K562 (cell line): Measurements from ENCODE around the gene SMYD1. TPM values are rescaled to one million over a fixed set of nuclear protein-coding genes. Genes with fewer than 3 reads are reported as not detected.

Source experiments
- CXXC5 ChIP-seq: fragments of 250-450 bp; sonication (Bioruptor Pico); IDR thresholded peaks from 2 replicates; pipeline ENCODE4 v1.8.0; 2022; ENCODE audit warnings: inconsistent platforms, mild to moderate bottlenecking, moderate library complexity
- ESRRA ChIP-seq: fragments of 450-650 bp; IDR thresholded peaks from 2 replicates; pipeline ENCODE4 v1.6.1; 2014; ENCODE audit warnings: low read depth, mild to moderate bottlenecking, moderate library complexity, borderline replicate concordance
- POLR3G ChIP-seq: IDR thresholded peaks from 2 replicates; pipeline ENCODE4 v1.6.1; 2011; ENCODE audit not compliant: insufficient read length, insufficient replicate concordance; ENCODE audit errors: extremely low read depth
- SMARCC2 ChIP-seq: fragments of 450-650 bp; IDR thresholded peaks from 2 replicates; pipeline ENCODE4 v1.6.1; 2017; ENCODE audit warnings: antibody characterized with exemption, moderate library complexity, mild to moderate bottlenecking, low read depth
- microRNA-seq: library from miRNA; unstranded; fragments of <30 nt; microRNA quantifications from one replicate; pipeline ENCODE4, GENCODE V29; 2018; ENCODE audit warnings: borderline microRNAs expressed
- polyA plus RNA-seq, 8 experiments: library from polyadenylated mRNA; depleted of rRNA in 4 of 8; stranded (reverse) in 5 of 8; unstranded in 3 of 8; fragments of >200 nt; fragmentation: Nextera tagmentation in 2 of 8; fragmentation: Illumina TruSeq in 1 of 8; extraction: Ambion mirVana in 2 of 8; extraction: Trizol in 1 of 8; gene quantifications; 2 replicates each; pipeline versions ENCODE4 v1.2.1 to v1.2.3, GENCODE V29; 2011 to 2014; ENCODE audit warnings: inconsistent platforms in 1 of 8, missing spikeins in 1 of 8
- small RNA-seq: library from RNA; depleted of rRNA; stranded (forward); fragments of <200 nt; gene quantifications from one replicate; pipeline ENCODE3, GENCODE V24; 2014
- total RNA-seq, 7 experiments: library from RNA; depleted of rRNA in 6 of 7; stranded (reverse); fragments of >200 nt in 6 of 7; fragmentation: Illumina TruSeq in 2 of 7; extraction: Trizol in 2 of 7; gene quantifications; 2 replicates each; pipeline versions ENCODE4 v1.2.1 to v1.2.3, GENCODE V29; 2011 to 2021; ENCODE audit warnings: low replicate concordance in 1 of 7
- TF ChIP-seq, protein P1 (sequence below): fragments of 450-650 bp; IDR thresholded peaks from 2 replicates; pipeline ENCODE4 v1.7.1; 2018; ENCODE audit warnings: mild to moderate bottlenecking, low read depth; ENCODE audit not compliant: partially characterized antibody

SMYD1 gene
- total and polyA plus RNA-seq, 9 of the 15 experiments (the other 6 are each of a cell fraction or from before 2014, with no cell fraction given): not detected

DNA sequence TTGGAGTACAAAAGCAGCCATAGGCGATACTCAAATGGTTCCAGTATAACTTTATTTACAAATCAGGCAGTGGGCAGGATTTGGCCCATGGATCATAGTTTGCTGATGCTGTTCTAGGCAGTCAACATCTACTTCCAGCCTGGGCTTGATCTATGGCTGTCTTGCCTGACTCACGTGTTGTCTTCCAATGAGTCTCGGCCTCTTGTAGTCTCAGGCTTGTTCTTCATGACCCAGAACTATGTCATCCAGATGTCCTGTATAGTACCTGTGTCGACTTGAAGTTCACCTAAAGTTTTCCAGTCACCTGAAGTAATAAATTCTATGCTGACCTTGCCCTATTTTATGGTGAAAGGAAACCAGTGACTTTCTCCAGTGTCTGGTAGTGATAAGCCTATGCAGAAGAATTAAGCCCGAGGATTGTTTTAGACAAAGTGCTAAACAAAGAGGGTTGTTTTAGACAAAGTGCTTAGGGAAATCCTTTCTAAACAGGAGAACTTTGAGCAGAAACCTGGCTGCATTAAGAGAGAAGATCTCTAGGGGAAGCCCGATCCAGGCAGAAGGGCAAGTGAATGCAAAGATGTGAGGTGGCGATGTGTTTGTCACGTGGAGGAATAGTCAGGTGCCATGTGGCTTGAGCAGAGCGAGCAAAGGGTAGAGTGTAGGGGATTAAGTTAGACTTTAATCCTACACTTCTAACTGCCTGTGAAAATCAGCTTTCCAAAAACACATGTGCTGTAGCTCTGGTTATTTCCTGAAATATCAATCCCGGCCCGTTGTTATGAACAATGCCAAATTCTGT lies 94.0 kb downstream of the SMYD1 start (continued):
- TF ChIP-seq, protein P1, sequence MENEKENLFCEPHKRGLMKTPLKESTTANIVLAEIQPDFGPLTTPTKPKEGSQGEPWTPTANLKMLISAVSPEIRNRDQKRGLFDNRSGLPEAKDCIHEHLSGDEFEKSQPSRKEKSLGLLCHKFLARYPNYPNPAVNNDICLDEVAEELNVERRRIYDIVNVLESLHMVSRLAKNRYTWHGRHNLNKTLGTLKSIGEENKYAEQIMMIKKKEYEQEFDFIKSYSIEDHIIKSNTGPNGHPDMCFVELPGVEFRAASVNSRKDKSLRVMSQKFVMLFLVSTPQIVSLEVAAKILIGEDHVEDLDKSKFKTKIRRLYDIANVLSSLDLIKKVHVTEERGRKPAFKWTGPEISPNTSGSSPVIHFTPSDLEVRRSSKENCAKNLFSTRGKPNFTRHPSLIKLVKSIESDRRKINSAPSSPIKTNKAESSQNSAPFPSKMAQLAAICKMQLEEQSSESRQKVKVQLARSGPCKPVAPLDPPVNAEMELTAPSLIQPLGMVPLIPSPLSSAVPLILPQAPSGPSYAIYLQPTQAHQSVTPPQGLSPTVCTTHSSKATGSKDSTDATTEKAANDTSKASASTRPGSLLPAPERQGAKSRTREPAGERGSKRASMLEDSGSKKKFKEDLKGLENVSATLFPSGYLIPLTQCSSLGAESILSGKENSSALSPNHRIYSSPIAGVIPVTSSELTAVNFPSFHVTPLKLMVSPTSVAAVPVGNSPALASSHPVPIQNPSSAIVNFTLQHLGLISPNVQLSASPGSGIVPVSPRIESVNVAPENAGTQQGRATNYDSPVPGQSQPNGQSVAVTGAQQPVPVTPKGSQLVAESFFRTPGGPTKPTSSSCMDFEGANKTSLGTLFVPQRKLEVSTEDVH: no peak
- TF ChIP-seq ESRRA (no peak), POLR3G (no peak), SMARCC2 (no peak), CXXC5 (CRISPR knock-in tag) (no peak)

Small RNA genes within 50 kb of the gene (microRNA-seq; reads per million reads assigned to microRNA genes)
- gene MIR4780: not detected

Small RNA genes within 50 kb of the gene (small RNA-seq; reads per million reads assigned to genes)
- not detected for gene MIR4780

Other genes with a start within 250 kb of the SMYD1 start
- gene RGPD2, start 242.0 kb upstream of the SMYD1 start, total RNA-seq (2014; rRNA removed): 4.1 and 4.7 TPM in 2 replicates
- gene RGPD2, start 242.0 kb upstream of the SMYD1 start, total RNA-seq (2014; rRNA removed; fragmentation: Illumina TruSeq; extraction: Trizol): 8.4 and 9.2 TPM in 2 replicates
- gene RGPD2, start 242.0 kb upstream of the SMYD1 start, total RNA-seq (2015; rRNA removed; fragmentation: Illumina TruSeq; extraction: Trizol): 6.6 and 10.3 TPM in 2 replicates
- 5.7 and 7.0 TPM in 2 replicates for gene RGPD2, start 242.0 kb upstream of the SMYD1 start, total RNA-seq (2021)
- gene RGPD2, start 242.0 kb upstream of the SMYD1 start, polyA plus RNA-seq (2011; rRNA removed): 7.3 and 15.3 TPM in 2 replicates
- gene RGPD2, start 242.0 kb upstream of the SMYD1 start, polyA plus RNA-seq (2014; fragmentation: Illumina TruSeq; extraction: Trizol): 3.7 and 4.9 TPM in 2 replicates
- 1 to 10 TPM; 1.3 to 2.1 TPM for gene RGPD2, start 242.0 kb upstream of the SMYD1 start, polyA plus RNA-seq (2014; fragmentation: Nextera tagmentation; extraction: Ambion mirVana)
- 5.4 and 6.0 TPM in 2 replicates for gene RGPD2, start 242.0 kb upstream of the SMYD1 start, polyA plus RNA-seq (2014; rRNA removed)
- 131 TPM in 1 of 2 replicates, not detected in the other for gene RNU2-63P, start 51.3 kb upstream of the SMYD1 start, total RNA-seq (2014; rRNA removed)
- 236 and 253 TPM in 2 replicates for gene RNU2-63P, start 51.3 kb upstream of the SMYD1 start, total RNA-seq (2014; rRNA removed; fragmentation: Illumina TruSeq; extraction: Trizol)
- gene RNU2-63P, start 51.3 kb upstream of the SMYD1 start, total RNA-seq (2015; rRNA removed; fragmentation: Illumina TruSeq; extraction: Trizol): 169 and 170 TPM in 2 replicates
- gene RNU2-63P, start 51.3 kb upstream of the SMYD1 start, total RNA-seq (2021): 33.0 and 34.0 TPM in 2 replicates
- 20.4 and 169 TPM in 2 replicates for gene RNU2-63P, start 51.3 kb upstream of the SMYD1 start, polyA plus RNA-seq (2011; rRNA removed)
- gene RNU2-63P, start 51.3 kb upstream of the SMYD1 start, polyA plus RNA-seq (2014; fragmentation: Illumina TruSeq; extraction: Trizol): not detected in 2 replicates
- 1 to 10 TPM in 1 of 2 experiments, not detected in 1; 5.8 TPM for gene RNU2-63P, start 51.3 kb upstream of the SMYD1 start, polyA plus RNA-seq (2014; fragmentation: Nextera tagmentation; extraction: Ambion mirVana)
- gene RNU2-63P, start 51.3 kb upstream of the SMYD1 start, polyA plus RNA-seq (2014; rRNA removed): not detected in 2 replicates
- gene KRCC1, start 12.0 kb upstream of the SMYD1 start, total RNA-seq (2014; rRNA removed): 2.0 and 2.2 TPM in 2 replicates
- gene KRCC1, start 12.0 kb upstream of the SMYD1 start, total RNA-seq (2014; rRNA removed; fragmentation: Illumina TruSeq; extraction: Trizol): 4.3 and 4.7 TPM in 2 replicates
- gene KRCC1, start 12.0 kb upstream of the SMYD1 start, total RNA-seq (2015; rRNA removed; fragmentation: Illumina TruSeq; extraction: Trizol): 4.0 and 5.3 TPM in 2 replicates
- 1.9 and 2.0 TPM in 2 replicates for gene KRCC1, start 12.0 kb upstream of the SMYD1 start, total RNA-seq (2021)
- gene KRCC1, start 12.0 kb upstream of the SMYD1 start, polyA plus RNA-seq (2011; rRNA removed): 4.6 and 6.0 TPM in 2 replicates
- 3.1 and 4.7 TPM in 2 replicates for gene KRCC1, start 12.0 kb upstream of the SMYD1 start, polyA plus RNA-seq (2014; fragmentation: Illumina TruSeq; extraction: Trizol)
- gene KRCC1, start 12.0 kb upstream of the SMYD1 start, polyA plus RNA-seq (2014; fragmentation: Nextera tagmentation; extraction: Ambion mirVana): 1 to 10 TPM; 2.1 TPM
- gene KRCC1, start 12.0 kb upstream of the SMYD1 start, polyA plus RNA-seq (2014; rRNA removed): 2.2 and 3.3 TPM in 2 replicates
- not detected in 2 replicates for gene FABP1, start 60.2 kb downstream of the SMYD1 start, total RNA-seq (2014; rRNA removed)
- not detected in 2 replicates for gene FABP1, start 60.2 kb downstream of the SMYD1 start, total RNA-seq (2014; rRNA removed; fragmentation: Illumina TruSeq; extraction: Trizol)
- gene FABP1, start 60.2 kb downstream of the SMYD1 start, total RNA-seq (2015; rRNA removed; fragmentation: Illumina TruSeq; extraction: Trizol): not detected in 2 replicates
- 0.64 and 0.98 TPM in 2 replicates for gene FABP1, start 60.2 kb downstream of the SMYD1 start, total RNA-seq (2021)
- gene FABP1, start 60.2 kb downstream of the SMYD1 start, polyA plus RNA-seq (2011; rRNA removed): not detected in 2 replicates
- gene FABP1, start 60.2 kb downstream of the SMYD1 start, polyA plus RNA-seq (2014; fragmentation: Illumina TruSeq; extraction: Trizol): not detected in 2 replicates
- not detected for gene FABP1, start 60.2 kb downstream of the SMYD1 start, polyA plus RNA-seq (2014; fragmentation: Nextera tagmentation; extraction: Ambion mirVana)
- gene FABP1, start 60.2 kb downstream of the SMYD1 start, polyA plus RNA-seq (2014; rRNA removed): not detected in 2 replicates
- gene THNSL2, start 102.5 kb downstream of the SMYD1 start, total RNA-seq (2014; rRNA removed): not detected in 2 replicates
- not detected in 2 replicates for gene THNSL2, start 102.5 kb downstream of the SMYD1 start, total RNA-seq (2014; rRNA removed; fragmentation: Illumina TruSeq; extraction: Trizol)
- not detected in 2 replicates for gene THNSL2, start 102.5 kb downstream of the SMYD1 start, total RNA-seq (2015; rRNA removed; fragmentation: Illumina TruSeq; extraction: Trizol)
- 0.54 TPM in 1 of 2 replicates, not detected in the other for gene THNSL2, start 102.5 kb downstream of the SMYD1 start, total RNA-seq (2021)
- gene THNSL2, start 102.5 kb downstream of the SMYD1 start, polyA plus RNA-seq (2011; rRNA removed): not detected in 2 replicates
- gene THNSL2, start 102.5 kb downstream of the SMYD1 start, polyA plus RNA-seq (2014; fragmentation: Illumina TruSeq; extraction: Trizol): not detected in 2 replicates
- gene THNSL2, start 102.5 kb downstream of the SMYD1 start, polyA plus RNA-seq (2014; fragmentation: Nextera tagmentation; extraction: Ambion mirVana): not detected
- not detected in 2 replicates for gene THNSL2, start 102.5 kb downstream of the SMYD1 start, polyA plus RNA-seq (2014; rRNA removed)